Right atrium auricular region (tissue), 2 donors: ENCODE results near the gene RANBP3L. TPM values are rescaled to one million over a fixed set of nuclear protein-coding genes. Genes with fewer than 3 reads are reported as not detected.
"Not testable (repeated sequence)": the region's sequence is repeated elsewhere in the genome, so short reads cannot be mapped to it uniquely, and the experiment has no call there.

Experiments used
- DNase-seq: peaks from one replicate; pipeline ENCODE4 v3.0.0-alpha.2; 2019; ENCODE audit warnings: low spot score
- H3K27ac ChIP-seq, 2 donors: fragments of 200-600 bp; sonication (generic); 1 replicate in 1 of 2; 2 replicates in 1 of 2; pipeline ENCODE4 v1.5.1; 2016 to 2019
- H3K27me3 ChIP-seq, 2 donors: fragments of 200-600 bp; sonication (generic); one replicate each; pipeline versions ENCODE4 v1.5.1 to v1.6.0; 2017 to 2019
- H3K36me3 ChIP-seq: fragments of 200-600 bp; sonication (generic); one replicate; pipeline ENCODE4 v1.5.1; 2016
- H3K4me1 ChIP-seq, 2 donors: fragments of 200-600 bp; sonication (generic); one replicate each; pipeline versions ENCODE4 v1.5.1 to v1.6.0; 2017 to 2019
- H3K4me3 ChIP-seq, 2 donors: fragments of 200-600 bp; sonication (generic); 1 replicate in 1 of 2; 2 replicates in 1 of 2; pipeline ENCODE4 v1.5.1; 2017 to 2019; ENCODE audit warnings: mild to moderate bottlenecking in 1 of 2, moderate library complexity in 1 of 2
- H3K9me3 ChIP-seq, 2 donors: fragments of 200-600 bp; sonication (generic); one replicate each; pipeline ENCODE4 v1.5.1; 2019
- total RNA-seq, 2 donors: library from RNA; depleted of rRNA; stranded (reverse); fragments of >200 nt; gene quantifications; one replicate each; pipeline ENCODE4 v1.1.0, GENCODE V29; 2016
- TF ChIP-seq, protein P1 (sequence below), 2 donors: fragments of 200-600 bp; sonication (generic); IDR thresholded peaks; one replicate each; pipeline ENCODE4 v1.5.1; 2019; ENCODE audit warnings: antibody characterized with exemption in 2 of 2

Gene RANBP3L, protein sequence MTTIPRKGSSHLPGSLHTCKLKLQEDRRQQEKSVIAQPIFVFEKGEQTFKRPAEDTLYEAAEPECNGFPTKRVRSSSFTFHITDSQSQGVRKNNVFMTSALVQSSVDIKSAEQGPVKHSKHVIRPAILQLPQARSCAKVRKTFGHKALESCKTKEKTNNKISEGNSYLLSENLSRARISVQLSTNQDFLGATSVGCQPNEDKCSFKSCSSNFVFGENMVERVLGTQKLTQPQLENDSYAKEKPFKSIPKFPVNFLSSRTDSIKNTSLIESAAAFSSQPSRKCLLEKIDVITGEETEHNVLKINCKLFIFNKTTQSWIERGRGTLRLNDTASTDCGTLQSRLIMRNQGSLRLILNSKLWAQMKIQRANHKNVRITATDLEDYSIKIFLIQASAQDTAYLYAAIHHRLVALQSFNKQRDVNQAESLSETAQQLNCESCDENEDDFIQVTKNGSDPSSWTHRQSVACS
- total RNA-seq: 1 to 10 TPM in 1 of 2 donors, under 1 TPM in 1; 0.98 to 1.7 TPM

- TF ChIP-seq, protein P1, sequence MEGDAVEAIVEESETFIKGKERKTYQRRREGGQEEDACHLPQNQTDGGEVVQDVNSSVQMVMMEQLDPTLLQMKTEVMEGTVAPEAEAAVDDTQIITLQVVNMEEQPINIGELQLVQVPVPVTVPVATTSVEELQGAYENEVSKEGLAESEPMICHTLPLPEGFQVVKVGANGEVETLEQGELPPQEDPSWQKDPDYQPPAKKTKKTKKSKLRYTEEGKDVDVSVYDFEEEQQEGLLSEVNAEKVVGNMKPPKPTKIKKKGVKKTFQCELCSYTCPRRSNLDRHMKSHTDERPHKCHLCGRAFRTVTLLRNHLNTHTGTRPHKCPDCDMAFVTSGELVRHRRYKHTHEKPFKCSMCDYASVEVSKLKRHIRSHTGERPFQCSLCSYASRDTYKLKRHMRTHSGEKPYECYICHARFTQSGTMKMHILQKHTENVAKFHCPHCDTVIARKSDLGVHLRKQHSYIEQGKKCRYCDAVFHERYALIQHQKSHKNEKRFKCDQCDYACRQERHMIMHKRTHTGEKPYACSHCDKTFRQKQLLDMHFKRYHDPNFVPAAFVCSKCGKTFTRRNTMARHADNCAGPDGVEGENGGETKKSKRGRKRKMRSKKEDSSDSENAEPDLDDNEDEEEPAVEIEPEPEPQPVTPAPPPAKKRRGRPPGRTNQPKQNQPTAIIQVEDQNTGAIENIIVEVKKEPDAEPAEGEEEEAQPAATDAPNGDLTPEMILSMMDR (IDR thresholded peaks at IDR 0.05): no peak
- Histone ChIP-seq H3K27me3 (no peaks in the 10 kb centered on the region), H3K4me1 (peaks cover 0 to 26% of the 10 kb centered on the region in 2 donors), H3K9me3 (no peaks in the 10 kb centered on the region), H3K27ac (peak within 1 kb of the TSS; percentile 59 to 79), H3K4me3 (peak within 1 kb of the TSS; percentile 4 to 31), H3K36me3 (no peaks in the 10 kb centered on the region)
- no peak for DNase-seq
Observed at GRCh38 chr5:36301858-36302603, at the start of gene RANBP3L. Gene RANBP3L, minus strand, starts transcription at chr5:36301902. Its CDS starts 486 bp downstream, at chr5:36301416.

GRCh38 chr5:36346896-36347690 lies 45.4 kb upstream of the RANBP3L start:
- H3K27me3 ChIP-seq: no peaks in the 10 kb centered on the region
- peaks cover 0 to 5% of the 10 kb centered on the region in 2 donors for H3K9me3 ChIP-seq
- no peaks in the 10 kb centered on the region for H3K36me3 ChIP-seq
- TF ChIP-seq, protein P1 (IDR thresholded peaks at IDR 0.05): no peak
- no peak for DNase-seq
- H3K4me1 ChIP-seq: no peaks in the 10 kb centered on the region
- H3K27ac ChIP-seq: no peak overlapping the region
- no peak overlapping the region for H3K4me3 ChIP-seq

GRCh38 chr5:36344899-36345298 lies 43.2 kb upstream of the RANBP3L start:
- TF ChIP-seq, protein P1 (IDR thresholded peaks at IDR 0.05): no peak
- Histone ChIP-seq H3K9me3 (peaks cover 0 to 5% of the 10 kb centered on the region in 2 donors), H3K27me3 (no peaks in the 10 kb centered on the region), H3K4me1 (no peaks in the 10 kb centered on the region), H3K36me3 (no peaks in the 10 kb centered on the region), H3K4me3 (no peak overlapping the region), H3K27ac (no peak overlapping the region)
- DNase-seq: no peak

- not testable (repeated sequence) for H3K36me3 ChIP-seq, H3K4me1 ChIP-seq, DNase-seq, H3K27ac ChIP-seq, H3K4me3 ChIP-seq, H3K27me3 ChIP-seq, H3K9me3 ChIP-seq
Observed at GRCh38 chr5:36341720-36342119, 40.0 kb upstream of the RANBP3L start.

DNA sequence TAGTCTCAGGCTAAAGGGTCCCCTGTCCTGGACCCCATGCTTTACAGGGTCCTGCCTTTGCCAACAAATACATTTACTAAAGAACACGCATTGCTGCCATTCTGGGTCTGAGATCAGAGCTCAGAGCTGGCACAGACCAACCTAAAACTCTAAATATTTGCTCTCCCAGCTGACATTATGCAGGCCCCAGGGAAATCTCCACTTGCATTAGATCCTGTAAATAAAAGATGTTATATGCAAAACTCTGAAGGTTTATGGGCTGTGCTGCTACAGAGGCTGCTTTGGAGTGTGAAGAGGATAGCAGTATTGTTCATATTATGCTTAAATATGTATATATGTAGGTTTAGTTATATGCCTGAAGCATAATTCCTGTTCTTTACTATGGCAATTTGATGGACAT lies 35.9 kb upstream of the RANBP3L start:
- no peaks in the 10 kb centered on the region for H3K36me3 ChIP-seq

More for the DNA sequence above, 35.9 kb upstream of the RANBP3L start:
- no peak overlapping the region for H3K27ac ChIP-seq
- H3K27me3 ChIP-seq: no peaks in the 10 kb centered on the region
- no peak overlapping the region for H3K4me3 ChIP-seq
- no peak for DNase-seq
- H3K4me1 ChIP-seq: no peaks in the 10 kb centered on the region
- TF ChIP-seq, protein P1 (IDR thresholded peaks at IDR 0.05): no peak
- no peaks in the 10 kb centered on the region for H3K9me3 ChIP-seq
